Stimulated activated CD8-positive, alpha-beta memory T cell treated with anti-CD3 and anti-CD28 coated beads, Interleukin-12 subunit alpha, Interleukin-12 subunit beta, amount 100 ng/mL, for 24 hours (primary cell): Measurements from ENCODE around the gene CLP1.
"Not testable (repeated sequence)": the region's sequence is repeated elsewhere in the genome, so short reads cannot be mapped to it uniquely, and the experiment has no call there.

Source experiments
- DNase-seq: peaks from one replicate; pipeline ENCODE4 v3.0.0-alpha.2; 2020; ENCODE audit errors: extremely low read depth

CLP1 gene

DNA sequence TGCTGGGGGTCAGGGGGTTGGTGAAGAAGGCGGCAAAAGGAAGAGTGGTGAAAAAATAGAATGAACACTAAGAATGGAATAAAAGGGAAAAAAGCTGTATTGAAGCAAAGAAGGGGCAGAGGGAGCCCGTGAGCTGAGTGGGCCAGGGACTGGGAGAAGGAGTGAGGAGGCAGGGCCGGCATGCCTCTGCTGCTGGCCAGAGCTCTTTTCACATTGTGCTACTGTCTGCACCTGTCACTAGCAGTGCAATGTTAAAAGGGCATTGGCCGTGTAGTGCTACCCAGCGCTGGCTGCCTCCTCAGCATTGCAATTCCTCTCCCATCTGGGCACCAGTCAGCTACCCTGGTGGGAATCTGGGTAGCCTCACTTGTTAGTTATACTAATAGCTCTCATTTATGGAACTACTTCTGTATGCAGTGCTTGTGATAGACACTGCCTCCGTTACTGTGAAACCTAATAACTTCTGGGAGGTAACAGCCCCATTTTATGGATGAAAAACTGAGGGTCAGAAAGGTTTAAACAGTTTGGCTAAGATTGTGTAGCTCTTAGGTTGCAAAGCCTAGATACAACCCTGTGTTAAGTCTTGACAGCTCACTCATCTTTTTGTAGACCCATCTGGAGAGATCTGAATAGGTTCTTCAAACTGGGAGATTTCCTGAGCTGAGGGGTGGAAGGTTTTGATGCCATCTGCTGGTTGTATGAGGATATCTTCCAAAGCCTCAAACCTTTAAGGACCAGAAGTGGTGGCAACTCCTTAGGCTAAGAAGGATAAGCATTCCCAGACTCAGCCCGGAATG is 16.4 kb upstream of the CLP1 start:
- DNase-seq = no peak

DNA sequence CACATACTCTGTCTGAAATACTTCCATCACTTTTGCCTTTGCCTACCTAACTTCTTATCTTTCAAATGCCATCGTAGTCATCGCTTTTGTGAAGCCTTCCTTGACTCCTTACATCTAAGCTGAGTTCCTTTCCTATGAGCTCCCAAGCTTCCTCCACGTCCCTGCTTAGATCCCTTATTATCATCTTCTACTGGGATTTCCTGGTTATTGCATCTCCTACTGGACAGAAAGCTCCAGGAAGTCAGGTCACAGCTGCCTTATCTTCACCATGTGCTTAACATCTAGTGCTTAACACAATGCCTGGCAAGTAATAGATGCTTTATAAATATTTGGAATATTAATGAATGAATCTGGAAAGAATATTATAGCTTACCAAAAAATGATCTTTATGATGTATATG is 13.8 kb upstream of the CLP1 start:
- DNase-seq = no peak

- DNase-seq = peak; percentile 59
Measured at GRCh38 chr11:57644748-57645688, 12.5 kb upstream of the CLP1 start.

- no peak for DNase-seq
Measured at GRCh38 chr11:57645689-57646085, 11.9 kb upstream of the CLP1 start.

GRCh38 chr11:57646194-57646798 is 11.3 kb upstream of the CLP1 start:
- no peak for DNase-seq

DNA sequence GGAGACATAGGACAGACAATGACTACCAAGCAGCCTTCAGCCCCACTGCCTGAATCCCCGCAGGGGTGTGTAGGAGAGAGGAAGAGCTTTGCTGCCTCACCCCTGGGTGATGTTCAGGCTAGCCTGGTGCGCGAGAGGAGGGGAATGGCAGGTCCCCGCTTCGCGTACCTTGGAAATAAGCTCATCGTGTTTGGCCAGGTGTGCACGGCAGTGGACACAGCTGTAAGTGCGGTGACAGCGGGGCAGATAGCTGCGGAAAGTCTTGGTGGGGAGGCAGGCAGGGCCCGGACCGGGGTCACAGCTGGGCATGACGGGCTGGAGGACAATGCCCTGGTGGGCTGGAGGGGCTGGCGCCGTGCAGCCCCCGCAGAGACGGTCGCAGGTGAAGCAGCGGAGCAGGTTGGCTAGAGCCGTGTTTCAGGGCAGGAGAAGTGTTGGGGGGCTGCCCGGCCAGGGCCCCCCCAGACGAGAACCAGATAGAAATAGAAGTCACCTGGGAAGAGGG is 10.7 kb upstream of the CLP1 start:
- DNase-seq = no peak

GRCh38 chr11:57647372-57647771 is 10.2 kb upstream of the CLP1 start:
- DNase-seq = no peak

GRCh38 chr11:57647960-57648800 is 9.4 kb upstream of the CLP1 start:
- no peak for DNase-seq

- no peak for DNase-seq
Measured at GRCh38 chr11:57648801-57649735, 8.5 kb upstream of the CLP1 start.

DNA sequence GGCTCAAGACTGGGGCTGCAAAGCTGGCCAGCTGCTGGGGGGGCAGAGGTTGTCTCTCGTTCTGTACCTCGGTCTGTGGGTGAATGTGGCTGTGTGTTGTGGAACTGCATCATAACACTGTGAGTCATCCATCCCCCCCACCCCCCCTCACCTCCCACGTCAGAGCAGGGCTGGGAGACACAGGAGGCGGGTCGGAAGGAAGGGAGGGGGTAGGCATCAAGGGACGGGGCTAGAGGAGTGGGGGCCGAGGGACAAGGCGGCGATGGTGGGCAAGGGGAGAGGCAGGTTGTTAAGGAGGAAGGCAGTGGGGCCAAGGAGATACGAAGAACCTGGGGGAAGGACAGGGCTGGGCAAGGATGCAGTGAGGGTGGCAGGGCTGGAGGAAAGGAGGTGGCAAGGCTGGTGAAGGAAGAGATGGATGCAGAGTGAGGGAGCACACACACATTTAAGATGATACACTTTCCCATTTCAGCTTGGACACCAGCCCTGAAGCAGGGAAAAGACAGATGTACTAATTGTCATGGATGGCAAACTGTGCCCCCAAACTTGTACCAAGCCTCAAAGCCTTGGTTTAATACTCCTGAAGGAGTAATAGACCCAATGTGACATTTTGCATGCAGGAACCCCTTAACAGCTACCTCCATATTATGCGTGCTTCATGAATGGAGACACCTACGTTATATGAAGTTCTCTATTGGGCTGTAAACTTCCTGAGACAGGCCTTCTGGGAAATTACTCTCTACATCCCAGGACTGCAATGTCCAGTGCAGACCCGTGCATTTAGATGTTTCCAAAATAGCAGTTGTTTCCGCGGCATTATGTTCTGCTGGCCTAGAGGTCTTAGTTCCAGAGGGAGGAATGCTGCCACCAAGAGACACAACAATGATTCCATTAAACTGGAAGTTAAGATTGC is 7.5 kb upstream of the CLP1 start, which contains the start of gene YPEL4:
Gene YPEL4 (minus strand): TSS at position 87 of the 913 bp plus-strand sequence. CDS start 2,805 bp downstream, outside the sequence.
- DNase-seq = no peak

GRCh38 chr11:57650739-57651090 is 6.8 kb upstream of the CLP1 start:
- no peak for DNase-seq

GRCh38 chr11:57651408-57651807 is 6.2 kb upstream of the CLP1 start:
- no peak for DNase-seq

- DNase-seq = not testable (repeated sequence)
Measured at GRCh38 chr11:57652230-57652629, 5.3 kb upstream of the CLP1 start.

- DNase-seq = no peak
Measured at GRCh38 chr11:57652662-57653061, 4.9 kb upstream of the CLP1 start.

DNA sequence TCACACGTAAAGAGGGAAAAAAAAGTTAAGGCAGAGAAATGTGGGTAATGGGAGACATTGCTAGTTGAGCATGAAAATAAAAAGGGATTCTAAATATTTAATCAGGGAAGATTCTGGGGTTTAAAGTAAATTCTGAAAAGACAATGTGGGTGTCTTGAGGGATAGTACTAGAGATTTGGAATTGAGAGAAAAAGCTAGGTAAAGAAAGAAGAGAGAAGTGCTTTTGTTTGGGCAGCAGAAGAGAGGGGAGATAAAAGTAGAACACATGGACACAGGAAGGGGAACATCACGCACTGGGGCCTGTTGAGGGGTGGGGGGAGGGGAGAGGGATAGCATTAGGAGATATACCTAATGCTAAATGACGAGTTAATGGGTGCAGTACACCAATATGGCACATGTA is 4.4 kb upstream of the CLP1 start:
- no peak for DNase-seq

DNA sequence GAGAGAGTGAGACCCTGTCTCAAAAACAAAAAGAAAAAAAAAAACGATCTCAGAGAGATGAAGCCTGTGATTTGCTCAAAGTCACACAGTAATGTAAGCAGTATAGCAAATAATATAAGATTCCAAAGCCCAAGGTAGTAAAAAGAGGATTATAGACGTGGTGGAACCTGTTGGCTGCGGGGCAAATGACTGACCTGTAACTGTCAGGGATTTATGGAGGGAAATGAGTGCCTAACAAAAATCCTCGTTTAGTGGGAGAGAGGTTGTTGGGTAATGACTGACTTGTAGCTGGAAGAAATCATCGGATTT is 723 bp upstream of the CLP1 start:
- no peak for DNase-seq

GRCh38 chr11:57658023-57658361 is 430 bp downstream of the CLP1 start:
- DNase-seq = no peak

- no peak for DNase-seq
Measured at GRCh38 chr11:57659669-57660068, 2.1 kb downstream of the CLP1 start.

DNA sequence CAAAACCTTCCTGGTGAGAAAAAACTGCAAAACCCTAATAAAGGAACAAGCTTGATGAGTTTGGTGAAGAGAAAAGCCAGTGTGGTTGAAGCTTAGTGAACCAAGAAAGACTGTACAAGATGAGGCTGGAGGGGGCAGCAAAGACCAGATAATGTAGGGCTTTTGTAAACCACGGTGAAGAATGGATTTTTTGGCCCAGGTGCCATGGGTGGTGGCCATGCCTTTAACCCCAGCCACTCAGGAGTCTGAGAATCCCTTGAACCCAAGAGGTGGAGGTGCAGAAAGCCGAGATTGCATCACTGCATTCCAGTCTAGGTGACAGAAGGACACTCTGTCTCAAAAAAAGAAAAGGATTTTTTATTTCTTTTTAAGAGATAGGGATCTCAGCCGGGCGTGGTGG is 5.3 kb downstream of the CLP1 start:
- no peak for DNase-seq
